Activated CD4-positive, alpha-beta T cell treated with anti-CD3 and anti-CD28 coated beads, Interleukin-2, amount 10 ng/mL, durations not matched to agents 7 days and 5 days (primary cell): Measurements from ENCODE around the gene PLAGL2. TPM values are rescaled to one million over a fixed set of nuclear protein-coding genes. Genes with fewer than 3 reads are reported as not detected.
A peak's percentile ranks its signal among the peaks of the same experiment; 100 is the strongest.
"Not testable (repeated sequence)": the region's sequence is repeated elsewhere in the genome, so short reads cannot be mapped to it uniquely, and the experiment has no call there.

Source experiments
- CTCF ChIA-PET: fragments of 350-600 bp; sonication (Branson Sonifier 250); formaldehyde crosslinking; loops from one replicate; lab custom pipeline; 2021; ENCODE audit warnings: antibody characterized with exemption; lab: Charles Lee
- POLR2A ChIA-PET: fragments of 350-600 bp; sonication (Branson Sonifier 250); formaldehyde crosslinking; loops from one replicate; lab custom pipeline; 2021; ENCODE audit warnings: antibody characterized with exemption; lab: Charles Lee
- DNase-seq: peaks from one replicate; pipeline ENCODE4 v3.0.0-alpha.2; 2020
- H3K27ac Mint-ChIP-seq: one replicate; pipeline ENCODE4 v1.8.0; 2021; ENCODE audit warnings: mild to moderate bottlenecking, moderate library complexity, mixed read lengths
- H3K27me3 Mint-ChIP-seq: one replicate; pipeline ENCODE4 v1.8.0; 2021; ENCODE audit warnings: mixed read lengths
- H3K36me3 Mint-ChIP-seq: one replicate; pipeline ENCODE4 v1.8.0; 2021; ENCODE audit warnings: low read depth, mixed read lengths
- H3K4me1 Mint-ChIP-seq: one replicate; pipeline ENCODE4 v1.8.0; 2021; ENCODE audit warnings: mixed read lengths
- H3K4me3 Mint-ChIP-seq: one replicate; pipeline ENCODE4 v1.8.0; 2021; ENCODE audit warnings: mild to moderate bottlenecking, moderate library complexity, mixed read lengths
- H3K9me3 Mint-ChIP-seq: one replicate; pipeline ENCODE4 v1.8.0; 2021; ENCODE audit warnings: mixed read lengths
- total RNA-seq, 2 experiments: library from RNA; stranded (reverse); gene quantifications; one replicate each; pipeline ENCODE4 v1.2.3, GENCODE V29; 2021

Gene PLAGL2
- total RNA-seq, 2 experiments from 2014 or later: 22.8 to 25.6 TPM

DNA sequence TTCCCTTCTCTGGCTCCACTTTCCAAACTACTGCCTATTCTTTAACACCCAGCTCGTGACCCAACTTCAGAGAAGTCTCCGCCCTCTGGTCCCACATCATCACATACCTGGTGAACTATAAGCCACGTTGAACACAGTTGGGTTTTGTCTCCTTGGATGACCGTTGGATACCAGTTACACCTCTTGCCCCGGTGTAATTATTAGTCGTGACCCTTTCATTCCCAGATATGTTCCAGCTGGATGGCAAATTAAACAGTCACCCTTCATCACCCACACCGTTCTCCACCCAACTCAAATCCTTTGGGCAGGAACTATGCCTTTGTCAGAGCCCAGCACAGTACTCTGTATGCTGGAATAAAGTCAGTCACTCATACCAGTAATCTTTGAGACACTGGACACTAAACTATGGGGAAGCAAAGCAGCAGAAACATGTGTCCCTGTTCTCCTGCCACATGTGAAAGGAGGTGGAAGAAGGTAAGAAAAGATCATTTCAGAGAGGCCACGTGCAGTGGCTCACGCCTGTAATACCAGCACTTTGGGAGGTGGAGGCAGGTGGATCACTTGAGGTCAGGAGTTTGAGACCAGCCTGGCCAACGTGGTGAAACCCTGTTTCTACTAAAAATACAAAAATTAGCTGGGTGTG is 22.5 kb downstream of the PLAGL2 start:
- H3K4me3 Mint-ChIP-seq: no peak overlapping the region
- CTCF ChIA-PET: no interaction called here
- H3K9me3 Mint-ChIP-seq: no peaks in the 10 kb centered on the region
- H3K4me1 Mint-ChIP-seq: peaks cover 9% of the 10 kb centered on the region
- DNase-seq: no peak
- no peak overlapping the region for H3K27ac Mint-ChIP-seq
- H3K36me3 Mint-ChIP-seq: no peaks in the 10 kb centered on the region
- H3K27me3 Mint-ChIP-seq: no peaks in the 10 kb centered on the region
- POLR2A ChIA-PET: no interaction called here

DNA sequence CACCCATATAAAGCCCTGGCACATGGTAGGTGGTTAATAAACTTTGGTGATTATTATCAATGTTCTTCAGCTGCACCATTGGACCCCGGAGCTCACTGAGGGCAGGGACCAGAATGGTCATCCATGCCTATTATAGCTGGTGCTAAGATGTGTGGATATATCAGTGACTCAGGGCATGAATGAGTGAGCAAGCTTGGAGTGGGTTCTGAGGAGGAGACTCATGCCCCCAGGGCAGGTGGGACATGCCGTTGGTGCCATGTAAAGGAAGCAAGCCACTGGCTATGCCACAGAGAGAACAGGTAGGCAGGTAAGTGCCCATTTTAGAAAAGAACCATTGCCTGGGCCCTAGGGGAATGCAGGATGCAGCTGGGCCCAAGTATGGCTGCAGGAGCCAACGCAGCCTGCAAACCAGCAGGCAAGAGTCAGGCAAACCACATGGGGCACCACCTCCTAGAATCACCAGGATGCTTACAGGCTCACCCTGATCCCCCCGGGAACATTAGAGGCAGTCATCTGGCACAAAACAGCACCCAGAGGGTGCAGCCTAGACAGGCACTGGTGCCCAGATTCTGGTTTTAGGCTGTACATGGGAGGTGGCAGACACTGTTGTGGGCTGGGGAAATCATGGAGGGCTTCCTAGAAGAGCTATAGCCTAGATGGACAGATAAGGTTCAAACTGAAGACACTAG is 23.5 kb downstream of the PLAGL2 start:
- Mint-ChIP-seq H3K36me3 (no peaks in the 10 kb centered on the region), H3K4me3 (no peak overlapping the region), H3K4me1 (peaks cover 3% of the 10 kb centered on the region), H3K27me3 (no peaks in the 10 kb centered on the region), H3K9me3 (no peaks in the 10 kb centered on the region), H3K27ac (no peak overlapping the region)
- POLR2A ChIA-PET: no interaction called here
- no peak for DNase-seq
- CTCF ChIA-PET: no interaction called here

DNA sequence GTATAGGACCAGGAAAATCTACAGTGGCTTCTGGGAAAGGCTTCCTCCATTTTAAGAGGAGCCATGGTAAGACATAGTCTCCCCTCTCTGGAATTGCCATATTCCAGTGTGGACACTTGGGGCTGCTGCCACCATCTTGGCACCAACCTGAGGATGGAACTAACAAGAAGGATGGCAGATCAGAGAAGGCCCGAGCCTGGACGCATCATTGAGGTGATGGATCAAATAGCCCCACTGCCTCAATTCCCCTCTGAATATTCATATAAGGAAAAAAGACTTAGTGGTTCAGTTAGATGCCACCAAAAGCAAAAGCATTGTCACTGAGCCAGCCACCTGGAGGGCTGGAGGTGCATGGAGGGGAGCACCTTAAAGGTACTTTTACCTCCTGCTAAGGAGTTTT is 25.9 kb downstream of the PLAGL2 start:
- DNase-seq: no peak
- ChIA-PET POLR2A (no interaction called here), CTCF (no interaction called here)
- Mint-ChIP-seq H3K27ac (no peak overlapping the region), H3K4me1 (no peaks in the 10 kb centered on the region), H3K27me3 (no peaks in the 10 kb centered on the region), H3K36me3 (no peaks in the 10 kb centered on the region), H3K4me3 (no peak overlapping the region), H3K9me3 (no peaks in the 10 kb centered on the region)

DNA sequence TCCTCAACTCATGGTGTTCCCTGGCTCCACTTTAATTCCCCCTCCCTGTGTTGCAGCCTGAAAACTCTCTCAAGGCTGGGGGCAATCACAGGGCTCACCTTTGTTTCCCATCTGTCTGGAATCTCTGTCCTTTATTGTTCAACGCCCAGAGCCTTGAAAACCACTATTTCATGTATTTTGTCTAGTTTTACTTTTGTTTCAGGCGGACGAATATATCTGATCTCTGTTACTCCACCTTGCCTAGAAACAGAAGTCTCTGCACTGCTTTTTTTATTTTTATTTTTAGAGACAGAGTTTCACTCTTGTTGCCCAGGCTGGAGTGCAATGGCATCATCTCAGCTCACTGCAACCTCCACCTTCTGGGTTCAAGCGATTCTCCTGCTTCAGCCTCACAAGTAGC is 27.6 kb downstream of the PLAGL2 start:
- ChIA-PET POLR2A (no interaction called here), CTCF (interaction anchor here (0.7 to 1.9 kb wide), 3 partner anchors 13 to 599 kb away, joined by 3 to 6 read pairs (median 5); no protein-coding TSS in a partner anchor)
- DNase-seq: no peak
- no peaks in the 10 kb centered on the region for H3K36me3 Mint-ChIP-seq
- no peaks in the 10 kb centered on the region for H3K4me1 Mint-ChIP-seq
- H3K27me3 Mint-ChIP-seq: no peaks in the 10 kb centered on the region
- no peaks in the 10 kb centered on the region for H3K9me3 Mint-ChIP-seq
- H3K4me3 Mint-ChIP-seq: no peak overlapping the region
- no peak overlapping the region for H3K27ac Mint-ChIP-seq

DNA sequence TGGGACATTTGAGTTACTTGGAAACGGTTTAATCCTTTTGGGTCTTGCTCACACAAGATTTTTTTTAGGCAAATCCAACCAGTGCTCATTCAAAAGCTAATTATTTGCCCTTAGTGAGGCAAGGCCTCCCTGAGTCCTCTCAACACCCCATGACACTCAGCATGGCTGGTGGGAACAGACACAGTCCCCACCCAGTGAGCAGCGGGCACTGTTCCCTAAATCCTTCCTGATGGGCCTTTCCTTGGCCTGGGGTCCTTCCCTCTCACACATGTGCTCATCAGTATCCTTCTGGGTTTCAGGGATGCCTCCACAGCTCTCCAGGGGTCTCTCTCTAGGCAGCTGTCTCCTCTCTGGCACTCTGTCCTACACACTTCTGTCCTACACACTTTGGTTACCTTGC is 28.0 kb downstream of the PLAGL2 start:
- no peak for DNase-seq

DNA sequence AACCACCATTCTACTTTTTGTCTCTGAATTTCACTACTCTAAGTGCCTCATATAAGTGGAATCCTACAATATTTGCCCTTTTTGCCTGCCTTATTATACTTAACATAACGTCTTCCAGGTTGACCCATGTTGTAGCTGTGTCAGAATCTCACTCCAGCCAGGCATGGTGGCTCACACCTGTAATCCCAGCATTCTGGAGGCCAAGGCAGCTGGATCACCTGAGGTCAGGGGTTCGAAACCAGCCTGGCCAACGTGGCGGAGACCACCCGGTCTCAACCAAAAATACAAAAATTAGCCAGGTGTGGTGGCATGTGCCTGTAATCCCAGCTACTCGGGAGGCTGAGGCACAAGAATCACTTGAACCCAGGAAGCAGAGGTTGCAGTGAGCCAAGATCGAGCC is 29.8 kb downstream of the PLAGL2 start:
- H3K9me3 Mint-ChIP-seq, POLR2A ChIA-PET, CTCF ChIA-PET, H3K27ac Mint-ChIP-seq, DNase-seq, H3K36me3 Mint-ChIP-seq, H3K27me3 Mint-ChIP-seq, H3K4me1 Mint-ChIP-seq, H3K4me3 Mint-ChIP-seq: not testable (repeated sequence)

More for the DNA sequence above, 28.0 kb downstream of the PLAGL2 start:
- no peaks in the 10 kb centered on the region for H3K4me1 Mint-ChIP-seq
- no peaks in the 10 kb centered on the region for H3K9me3 Mint-ChIP-seq
- ChIA-PET CTCF (interaction anchor here (1.9 kb wide), 1 partner anchor 13 kb away, joined by 6 read pairs; no protein-coding TSS in a partner anchor), POLR2A (no interaction called here)
- H3K27me3 Mint-ChIP-seq: no peaks in the 10 kb centered on the region
- no peaks in the 10 kb centered on the region for H3K36me3 Mint-ChIP-seq
- H3K4me3 Mint-ChIP-seq: no peak overlapping the region
- no peak overlapping the region for H3K27ac Mint-ChIP-seq

DNA sequence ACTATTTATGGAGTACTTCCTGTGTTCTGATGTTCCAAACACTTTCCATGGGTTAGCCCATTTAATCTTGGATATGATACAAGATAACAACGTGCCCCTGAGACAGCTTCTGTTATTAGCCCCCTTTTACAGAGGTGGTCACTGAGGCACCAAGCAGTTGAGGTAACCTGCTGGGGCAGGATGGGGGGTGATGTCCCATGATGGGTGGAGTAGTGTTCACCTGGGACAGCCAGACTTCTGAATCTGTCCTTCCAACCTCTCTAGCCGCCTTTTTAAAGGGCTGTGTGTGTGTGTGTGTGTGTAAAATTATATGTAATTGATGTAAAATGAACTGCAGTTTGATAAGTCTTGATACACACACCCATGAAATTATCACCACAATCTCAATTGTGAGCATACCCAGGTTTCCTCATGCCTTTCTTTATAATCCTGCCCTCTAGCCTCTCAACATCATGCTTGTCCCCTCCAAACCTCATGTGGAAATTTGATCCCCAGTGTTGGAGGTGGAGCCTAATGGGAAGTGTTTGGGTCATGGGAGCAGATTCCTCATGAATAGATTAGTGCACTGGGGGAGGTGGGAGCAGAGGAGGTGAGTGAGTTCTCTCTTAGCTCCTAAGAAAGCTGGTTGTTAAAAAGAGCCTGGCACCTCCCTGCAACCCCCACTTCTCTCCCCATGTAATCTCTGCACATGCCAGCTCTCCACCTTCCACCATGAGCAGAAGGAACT is 39.2 kb downstream of the PLAGL2 start:
- no peaks in the 10 kb centered on the region for H3K4me1 Mint-ChIP-seq
- ChIA-PET CTCF (no interaction called here), POLR2A (no interaction called here)
- H3K27me3 Mint-ChIP-seq: no peaks in the 10 kb centered on the region
- H3K4me3 Mint-ChIP-seq: no peak overlapping the region
- no peaks in the 10 kb centered on the region for H3K9me3 Mint-ChIP-seq
- H3K27ac Mint-ChIP-seq: no peak overlapping the region
- H3K36me3 Mint-ChIP-seq: peaks cover 23% of the 10 kb centered on the region
- DNase-seq: no peak

DNA sequence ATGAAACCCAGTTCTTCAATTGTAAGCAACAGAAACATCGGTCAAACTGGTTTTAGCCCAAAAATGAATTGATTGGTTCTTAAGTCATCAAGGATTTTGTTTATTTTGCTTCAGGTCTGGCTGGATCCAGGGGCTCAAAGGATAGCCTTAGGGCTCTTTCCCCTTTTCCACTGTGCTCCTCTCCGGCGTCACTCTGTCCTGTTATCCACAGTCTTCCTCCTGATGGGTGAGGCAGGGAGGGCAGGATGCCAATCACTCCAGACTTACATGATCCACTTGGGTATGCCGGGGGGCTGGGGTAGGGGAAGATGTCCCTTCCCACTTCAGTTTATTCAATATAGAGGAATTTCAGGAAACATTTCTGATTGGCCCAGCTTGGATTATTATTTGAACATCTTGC is 40.0 kb downstream of the PLAGL2 start:
- Mint-ChIP-seq H3K9me3 (no peaks in the 10 kb centered on the region), H3K27ac (peak overlapping the region; percentile 0), H3K27me3 (no peaks in the 10 kb centered on the region), H3K36me3 (peaks cover 25% of the 10 kb centered on the region), H3K4me1 (no peaks in the 10 kb centered on the region), H3K4me3 (no peak overlapping the region)
- DNase-seq: no peak
- ChIA-PET POLR2A (no interaction called here), CTCF (no interaction called here)

DNA sequence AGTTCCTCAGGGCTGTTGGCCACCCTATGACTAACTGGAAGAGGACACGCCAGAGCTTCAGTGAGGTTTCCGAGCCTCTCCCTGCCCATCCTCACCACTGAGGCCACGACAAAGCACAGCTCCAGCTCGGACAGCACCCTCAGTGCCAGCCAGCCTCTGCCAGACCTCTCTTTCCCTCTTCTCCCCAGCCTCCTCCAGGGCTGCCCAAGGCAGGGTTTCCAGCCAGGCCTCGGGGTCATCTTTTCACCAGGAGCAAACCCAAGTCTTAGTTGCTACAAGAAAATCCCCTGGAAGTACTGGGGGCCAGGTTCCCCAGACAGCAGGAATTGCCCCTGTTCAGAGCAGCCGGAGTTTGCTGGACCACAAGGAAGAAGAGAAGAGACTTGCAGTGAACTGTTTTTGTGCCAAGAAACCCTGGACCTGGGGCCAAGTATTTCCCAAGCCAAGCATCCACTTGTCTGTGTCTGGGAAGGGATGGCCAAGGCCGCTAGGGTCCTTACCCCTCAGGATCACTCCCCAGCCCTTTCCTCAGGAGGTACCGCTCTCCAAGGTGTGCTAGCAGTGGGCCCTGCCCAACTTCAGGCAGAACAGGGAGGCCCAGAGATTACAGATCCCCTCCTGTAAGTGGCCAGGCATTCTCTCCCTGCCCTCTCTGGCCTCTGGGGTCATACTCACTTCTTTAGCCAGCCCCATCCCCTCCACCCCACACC is 41.6 kb downstream of the PLAGL2 start:
- ChIA-PET CTCF (no interaction called here), POLR2A (no interaction called here)
- Mint-ChIP-seq H3K4me3 (no peak overlapping the region), H3K27me3 (no peaks in the 10 kb centered on the region), H3K4me1 (no peaks in the 10 kb centered on the region), H3K36me3 (peaks cover 37% of the 10 kb centered on the region), H3K27ac (no peak overlapping the region), H3K9me3 (no peaks in the 10 kb centered on the region)
- DNase-seq: no peak

DNA sequence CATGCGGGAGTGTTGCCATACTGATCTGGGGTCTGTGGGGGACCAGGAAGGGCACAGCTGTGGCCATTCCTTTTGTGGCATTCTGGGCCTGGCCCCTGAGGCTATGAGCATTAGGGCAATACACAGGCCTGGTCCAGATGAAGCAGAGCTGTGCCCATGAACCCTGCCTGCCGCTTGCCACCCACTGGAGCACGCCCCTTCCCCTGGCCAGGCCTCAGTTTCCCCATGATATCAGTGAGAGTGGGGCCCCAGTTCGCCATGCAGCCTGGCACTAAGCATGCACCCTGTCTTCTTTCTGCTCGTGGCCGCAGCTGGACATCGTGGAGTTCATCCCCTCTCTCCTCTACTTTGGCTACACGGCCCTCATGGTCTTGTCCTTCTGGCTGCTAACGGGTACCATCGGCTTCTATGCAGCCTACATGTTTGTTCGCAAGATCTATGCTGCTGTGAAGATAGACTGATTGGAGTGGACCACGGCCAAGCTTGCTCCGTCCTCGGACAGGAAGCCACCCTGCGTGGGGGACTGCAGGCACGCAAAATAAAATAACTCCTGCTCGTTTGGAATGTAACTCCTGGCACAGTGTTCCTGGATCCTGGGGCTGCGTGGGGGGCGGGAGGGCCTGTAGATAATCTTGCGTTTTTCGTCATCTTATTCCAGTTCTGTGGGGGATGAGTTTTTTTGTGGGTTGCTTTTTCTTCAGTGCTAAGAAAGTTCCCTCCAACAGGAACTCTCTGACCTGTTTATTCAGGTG is 42.4 kb downstream of the PLAGL2 start:
- Mint-ChIP-seq H3K27me3 (no peaks in the 10 kb centered on the region), H3K4me3 (no peak overlapping the region), H3K9me3 (no peaks in the 10 kb centered on the region), H3K4me1 (no peaks in the 10 kb centered on the region), H3K36me3 (peaks cover 37% of the 10 kb centered on the region), H3K27ac (no peak overlapping the region)
- CTCF ChIA-PET: no interaction called here
- POLR2A ChIA-PET: no interaction called here
- DNase-seq: no peak

DNA sequence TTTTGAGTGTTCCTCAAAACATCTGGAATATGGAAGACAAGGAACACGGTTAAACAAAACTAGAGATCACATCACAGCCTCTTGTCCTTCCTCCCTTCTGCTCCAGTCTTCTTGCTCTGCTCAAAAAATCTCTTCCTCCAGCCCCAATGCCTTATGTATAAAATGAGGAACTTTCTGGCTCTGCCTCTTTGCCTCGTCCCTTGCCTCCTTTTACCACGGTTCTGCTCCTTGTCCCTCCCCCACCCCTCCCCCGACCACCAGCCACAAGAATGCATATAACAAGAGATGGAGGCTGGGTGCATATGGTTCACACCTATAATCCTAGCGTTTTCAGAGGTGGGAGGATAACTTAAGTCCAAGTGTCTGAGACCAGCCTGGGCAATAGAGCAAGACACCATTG is 43.6 kb downstream of the PLAGL2 start:
- Mint-ChIP-seq H3K27me3 (no peaks in the 10 kb centered on the region), H3K4me3 (no peak overlapping the region), H3K36me3 (peaks cover 41% of the 10 kb centered on the region), H3K4me1 (no peaks in the 10 kb centered on the region), H3K27ac (no peak overlapping the region), H3K9me3 (no peaks in the 10 kb centered on the region)
- no peak for DNase-seq
- ChIA-PET CTCF (no interaction called here), POLR2A (no interaction called here)

DNA sequence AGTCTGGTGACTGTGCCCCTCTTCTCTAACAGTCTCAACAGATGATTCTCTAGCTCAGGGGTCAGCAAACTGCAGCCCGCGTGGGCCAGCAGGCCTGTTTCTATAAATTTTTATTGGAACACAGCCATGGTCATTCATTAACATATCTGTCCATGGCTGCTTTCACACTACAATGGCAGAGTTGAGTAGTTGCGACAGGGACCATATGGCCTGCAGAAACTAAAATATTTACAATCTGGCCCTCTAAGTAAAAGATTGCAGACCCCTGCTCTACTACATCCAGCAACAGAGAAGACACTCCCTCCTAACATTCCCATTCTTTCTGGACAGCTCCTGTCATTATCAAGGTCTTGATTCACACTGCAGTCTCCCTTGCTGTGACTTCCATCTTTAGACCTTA is 45.2 kb downstream of the PLAGL2 start:
- H3K4me3 Mint-ChIP-seq: no peak overlapping the region
- DNase-seq: no peak
- ChIA-PET POLR2A (no interaction called here), CTCF (no interaction called here)
- H3K36me3 Mint-ChIP-seq: peaks cover 52% of the 10 kb centered on the region
- no peaks in the 10 kb centered on the region for H3K9me3 Mint-ChIP-seq
- no peaks in the 10 kb centered on the region for H3K4me1 Mint-ChIP-seq
- H3K27ac Mint-ChIP-seq: no peak overlapping the region
- no peaks in the 10 kb centered on the region for H3K27me3 Mint-ChIP-seq
